AG09309 (cell line): ENCODE data around the gene UBE2I.
"Not testable (repeated sequence)": the region's sequence is repeated elsewhere in the genome, so short reads cannot be mapped to it uniquely, and the experiment has no call there.

Experiments
- DNase-seq: peaks from one replicate; pipeline ENCODE4 v3.0.0-alpha.2; 2010; ENCODE audit warnings: low read depth
- H3K4me3 ChIP-seq: 2 replicates; pipeline ENCODE4 v1.5.1; 2011; ENCODE audit warnings: mild to moderate bottlenecking, low read depth, low read length, moderate library complexity; ENCODE audit not compliant: control insufficient read depth
- TF ChIP-seq, protein P1 (sequence below): IDR thresholded peaks from 2 replicates; pipeline ENCODE4 v1.5.1; 2011; ENCODE audit warnings: mild to moderate bottlenecking, low read depth, low read length, inconsistent platforms; ENCODE audit not compliant: insufficient read depth, control insufficient read depth; ENCODE audit errors: missing control alignments

The UBE2I gene

DNA sequence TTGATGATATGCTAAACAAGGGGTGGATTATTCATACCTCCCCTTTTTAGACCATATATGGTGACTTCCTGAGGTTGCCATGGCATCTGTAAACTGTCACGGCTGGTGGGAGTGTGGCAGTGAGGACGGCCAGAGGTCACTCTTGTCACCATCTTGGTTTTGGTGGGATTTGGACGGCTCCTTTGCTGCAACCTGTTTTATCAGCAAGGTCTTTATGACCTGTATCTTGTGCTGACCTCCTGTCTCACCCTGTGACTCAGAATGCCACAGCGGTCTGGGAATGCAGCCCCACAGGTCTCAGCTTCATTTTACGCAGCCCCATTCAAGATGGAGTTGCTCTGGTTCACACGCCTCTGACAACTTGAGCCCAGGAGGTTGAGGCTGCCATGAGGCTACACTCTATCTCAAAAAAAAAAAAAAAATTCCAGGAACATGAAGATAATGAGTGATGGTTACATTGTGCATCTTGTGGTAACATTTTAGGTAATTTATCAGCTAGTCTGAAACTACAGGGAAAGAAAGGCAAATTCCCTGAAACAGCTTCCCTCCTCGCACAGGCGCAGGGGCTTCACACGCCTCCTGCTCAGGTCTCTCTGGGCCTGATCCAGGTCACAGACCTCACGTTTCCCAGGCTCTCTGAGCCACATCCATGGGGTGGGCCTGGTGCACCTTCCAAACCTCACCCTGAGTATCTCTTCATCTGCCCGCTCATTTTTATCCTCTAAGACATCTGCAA, 15.3 kb upstream of the UBE2I start:
- DNase-seq: no peak
- no peak overlapping the region for H3K4me3 ChIP-seq
- TF ChIP-seq, protein P1, sequence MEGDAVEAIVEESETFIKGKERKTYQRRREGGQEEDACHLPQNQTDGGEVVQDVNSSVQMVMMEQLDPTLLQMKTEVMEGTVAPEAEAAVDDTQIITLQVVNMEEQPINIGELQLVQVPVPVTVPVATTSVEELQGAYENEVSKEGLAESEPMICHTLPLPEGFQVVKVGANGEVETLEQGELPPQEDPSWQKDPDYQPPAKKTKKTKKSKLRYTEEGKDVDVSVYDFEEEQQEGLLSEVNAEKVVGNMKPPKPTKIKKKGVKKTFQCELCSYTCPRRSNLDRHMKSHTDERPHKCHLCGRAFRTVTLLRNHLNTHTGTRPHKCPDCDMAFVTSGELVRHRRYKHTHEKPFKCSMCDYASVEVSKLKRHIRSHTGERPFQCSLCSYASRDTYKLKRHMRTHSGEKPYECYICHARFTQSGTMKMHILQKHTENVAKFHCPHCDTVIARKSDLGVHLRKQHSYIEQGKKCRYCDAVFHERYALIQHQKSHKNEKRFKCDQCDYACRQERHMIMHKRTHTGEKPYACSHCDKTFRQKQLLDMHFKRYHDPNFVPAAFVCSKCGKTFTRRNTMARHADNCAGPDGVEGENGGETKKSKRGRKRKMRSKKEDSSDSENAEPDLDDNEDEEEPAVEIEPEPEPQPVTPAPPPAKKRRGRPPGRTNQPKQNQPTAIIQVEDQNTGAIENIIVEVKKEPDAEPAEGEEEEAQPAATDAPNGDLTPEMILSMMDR: no peak

DNA sequence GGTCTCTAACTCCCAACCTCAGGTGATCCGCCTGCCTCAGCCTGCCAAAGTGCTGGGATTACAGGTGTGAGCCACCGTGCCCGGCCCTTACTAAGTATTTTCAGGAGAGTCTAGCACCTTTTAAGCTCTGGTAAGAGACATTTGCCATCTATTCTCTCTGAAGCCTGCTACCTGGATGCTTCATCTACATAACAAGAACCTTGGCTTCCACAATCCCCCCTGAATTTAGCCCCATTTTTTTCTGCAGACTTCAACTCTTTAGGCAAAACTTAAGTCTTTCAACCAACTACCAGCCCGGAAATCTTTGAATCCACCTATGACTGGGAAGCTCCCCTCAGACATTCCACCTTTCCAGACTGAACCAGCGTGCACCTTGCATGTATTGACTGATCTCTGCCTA, 14.0 kb upstream of the UBE2I start:
- TF ChIP-seq, protein P1: no peak

DNA sequence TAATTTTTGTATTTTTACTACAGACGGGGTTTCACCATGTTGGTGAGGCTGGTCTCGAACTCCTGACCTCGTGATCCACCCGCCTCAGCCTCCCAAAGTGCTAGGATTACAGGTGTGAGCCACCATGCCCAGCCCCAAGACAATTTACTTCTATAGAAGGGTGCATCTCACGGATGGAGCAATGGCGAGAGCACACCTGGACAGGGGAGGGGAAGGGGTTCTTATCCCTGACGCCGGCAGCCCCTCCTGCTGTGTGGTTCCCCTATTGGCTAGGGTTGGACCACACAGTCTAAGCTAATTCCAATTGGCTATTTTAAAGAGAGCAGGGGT, 12.8 kb upstream of the UBE2I start:
- not testable (repeated sequence) for H3K4me3 ChIP-seq, DNase-seq

More for the DNA sequence above, 14.0 kb upstream of the UBE2I start:
- no peak overlapping the region for H3K4me3 ChIP-seq
- no peak for DNase-seq

DNA sequence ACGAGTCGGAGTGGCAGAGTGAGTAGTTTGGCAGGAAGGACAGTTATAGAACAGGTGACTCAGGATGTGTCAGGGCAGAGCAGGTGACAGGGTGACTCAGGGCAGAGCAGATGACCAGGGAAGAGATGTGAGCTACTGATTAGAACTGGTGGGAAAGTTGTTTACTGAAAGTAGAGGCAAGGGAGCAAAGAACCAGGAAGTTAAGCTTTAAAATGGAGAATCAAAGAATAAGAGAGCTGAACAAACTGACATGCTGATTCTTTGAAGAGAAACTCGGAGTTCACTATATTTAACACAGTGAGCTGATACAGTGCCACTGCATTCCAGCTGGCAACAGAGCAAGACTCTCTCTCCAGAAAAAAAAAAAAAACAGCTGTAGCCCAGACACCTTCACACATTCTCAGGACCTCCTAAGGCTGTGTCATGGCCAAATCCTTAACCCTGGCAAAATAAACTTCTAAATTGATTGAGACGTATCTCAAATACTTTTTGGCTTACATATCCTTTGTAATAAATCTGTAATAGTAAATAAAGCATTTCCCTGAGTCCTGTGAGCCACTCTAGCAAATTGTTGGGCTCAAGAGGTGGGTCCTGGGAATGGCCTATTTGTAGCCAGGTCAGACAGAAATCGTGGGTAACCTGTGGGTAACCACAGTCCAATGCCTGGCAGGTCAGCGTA, 12.3 kb upstream of the UBE2I start:
- H3K4me3 ChIP-seq: no peak overlapping the region
- DNase-seq: no peak
- TF ChIP-seq, protein P1: no peak

DNA sequence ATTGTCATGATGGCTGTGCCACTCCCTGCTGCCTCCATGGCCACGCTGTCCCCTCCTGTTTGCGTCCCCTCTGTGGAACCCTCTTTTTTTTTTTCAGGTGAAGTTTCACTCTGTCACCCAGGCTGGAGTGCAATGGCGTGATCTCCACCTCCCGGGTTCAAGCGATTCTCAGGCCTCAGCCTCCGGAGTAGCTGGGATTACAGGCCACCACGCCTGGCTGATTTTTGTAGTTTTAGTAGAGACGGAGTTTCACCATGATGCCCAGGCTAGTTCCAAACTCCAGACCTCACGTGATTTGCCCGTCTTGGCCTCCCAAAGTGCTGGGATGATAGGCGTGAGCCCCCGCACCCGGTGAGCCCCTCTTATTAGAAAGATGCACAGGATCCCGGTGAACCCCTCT, 11.0 kb upstream of the UBE2I start:
- H3K4me3 ChIP-seq: no peak overlapping the region
- DNase-seq: no peak
- TF ChIP-seq, protein P1: no peak

DNA sequence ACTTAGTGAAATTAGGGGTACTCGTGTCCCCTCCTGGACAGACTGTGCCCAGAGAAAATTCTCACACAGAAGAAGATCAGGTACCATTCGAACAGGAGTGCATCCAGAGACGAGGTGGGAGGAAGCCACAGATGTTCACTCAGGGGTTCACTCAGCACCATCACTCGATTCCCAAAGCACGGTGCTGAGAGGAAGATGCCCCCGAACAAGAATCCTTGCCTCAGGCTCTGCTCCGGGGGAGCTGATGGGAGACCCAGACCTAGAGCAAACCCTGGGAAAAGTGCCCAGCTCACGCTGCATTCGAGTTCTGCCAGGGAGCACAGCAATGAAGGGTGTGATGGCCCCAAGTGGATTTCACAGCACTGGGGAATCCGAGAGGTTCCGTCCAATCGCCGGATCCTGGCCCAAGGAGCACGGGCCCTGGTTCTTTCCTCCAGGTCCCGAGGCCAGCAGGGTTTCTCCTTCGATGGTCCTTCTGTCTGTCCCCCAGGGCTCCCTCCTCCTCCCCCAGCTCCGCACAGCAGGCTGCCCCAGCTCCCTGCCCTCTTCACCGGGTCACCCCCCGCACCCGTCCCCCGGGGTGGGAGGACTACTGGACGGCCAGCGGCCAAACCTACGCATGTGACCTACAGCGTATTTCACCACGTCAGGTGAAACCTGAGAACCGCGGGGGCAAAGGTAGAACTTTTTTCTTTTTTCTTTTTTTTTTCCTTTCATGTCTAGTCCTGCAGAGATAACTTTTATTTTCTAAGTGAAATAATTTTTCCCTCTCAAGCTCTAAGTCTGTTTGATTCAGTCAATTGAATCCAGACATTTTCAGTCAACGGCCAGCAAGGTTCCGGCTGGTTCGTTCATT, 10.2 kb upstream of the UBE2I start:
- no peak overlapping the region for H3K4me3 ChIP-seq
- no peak for DNase-seq
- TF ChIP-seq, protein P1: no peak

DNA sequence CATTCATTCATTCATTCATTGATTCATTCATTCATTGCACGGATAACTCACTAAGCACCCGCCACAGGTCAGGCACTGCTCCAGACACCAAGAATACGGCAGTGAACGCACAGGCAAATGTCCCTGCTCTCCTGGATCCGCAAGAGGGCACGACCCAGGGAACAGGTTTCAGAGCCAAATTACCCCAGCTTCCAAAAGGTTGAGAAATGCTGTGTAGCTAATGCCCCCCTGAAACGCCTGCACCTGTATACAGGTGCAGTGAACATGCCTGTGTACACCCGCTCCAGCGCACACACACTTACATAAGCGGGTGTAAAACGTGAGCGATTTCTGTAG, 9.6 kb upstream of the UBE2I start:
- no peak overlapping the region for H3K4me3 ChIP-seq
- TF ChIP-seq, protein P1: no peak
- no peak for DNase-seq
